Gastroesophageal sphincter (tissue), 4 donors: ENCODE data around the gene RPS6KA6. TPM values are rescaled to one million over a fixed set of nuclear protein-coding genes. Genes with fewer than 3 reads are reported as not detected.

Experiments
- ATAC-seq: fragments of 150-250 bp; one replicate; pipeline ENCODE4 v1.9.1; 2016; ENCODE audit warnings: mild to moderate bottlenecking, moderate library complexity
- H3K27ac ChIP-seq, 4 donors: fragments of 200-600 bp; sonication (generic) in 3 of 4; 1 replicate in 3 of 4; 2 replicates in 1 of 4; pipeline ENCODE4 v1.5.1; 2016 to 2019
- H3K27me3 ChIP-seq: fragments of 200-600 bp; sonication (generic); one replicate; pipeline ENCODE4 v1.5.1; 2019
- H3K36me3 ChIP-seq, 2 donors: fragments of 200-600 bp; sonication (generic); one replicate each; pipeline ENCODE4 v1.5.1; 2019; ENCODE audit warnings: control low read depth in 1 of 2
- H3K4me1 ChIP-seq, 3 donors: fragments of 200-600 bp; sonication (generic); 1 replicate in 2 of 3; 2 replicates in 1 of 3; pipeline ENCODE4 v1.5.1; 2016 to 2019; ENCODE audit warnings: control low read depth in 2 of 3
- H3K4me3 ChIP-seq, 2 donors: fragments of 200-600 bp; sonication (generic); one replicate each; pipeline ENCODE4 v1.5.1; 2019; ENCODE audit warnings: mild to moderate bottlenecking in 1 of 2, moderate library complexity in 1 of 2
- H3K9me3 ChIP-seq, 3 donors: fragments of 200-600 bp; sonication (generic); one replicate each; pipeline ENCODE4 v1.5.1; 2017 to 2019; ENCODE audit warnings: control low read depth in 2 of 3
- EP300 ChIP-seq: sonication (generic); formaldehyde crosslinking; IDR thresholded peaks from one replicate; pipeline ENCODE4 v1.6.1; 2017; ENCODE audit warnings: antibody characterized with exemption, mild to moderate bottlenecking
- POLR2A ChIP-seq, 2 donors: fragments of 450-650 bp; IDR thresholded peaks; one replicate each; pipeline ENCODE4 v1.6.1; 2017; ENCODE audit warnings: antibody characterized with exemption in 2 of 2, mild to moderate bottlenecking in 2 of 2, moderate library complexity in 1 of 2
- POLR2AphosphoS5 ChIP-seq: sonication (generic); formaldehyde crosslinking; IDR thresholded peaks from one replicate; pipeline ENCODE4 v1.6.1; 2017; ENCODE audit warnings: antibody characterized with exemption
- WGBS, 2 donors: methylation state at CpG; one replicate each; pipeline ENCODE4 v1.1.5; 2018; ENCODE audit warnings: low coverage in 1 of 2; 5-methylcytosine and 5-hydroxymethylcytosine counted together
- total RNA-seq, 4 donors: library from RNA; depleted of rRNA; stranded (reverse); fragments of >200 nt; gene quantifications; one replicate each; pipeline ENCODE4 v1.1.0, GENCODE V29; 2016
- TF ChIP-seq, protein P1 (sequence below), 4 experiments: fragments of 200-600 bp in 2 of 4; fragments of 450-650 bp in 2 of 4; sonication (generic) in 1 of 4; IDR thresholded peaks; one replicate each; pipeline ENCODE4 v1.5.1; 2017 to 2019; ENCODE audit warnings: antibody characterized with exemption in 4 of 4, mild to moderate bottlenecking in 2 of 4, moderate library complexity in 2 of 4

RPS6KA6 gene
- total RNA-seq, 4 donors from 2014 or later = 2.8 to 5.5 (median 4.9) TPM

DNA sequence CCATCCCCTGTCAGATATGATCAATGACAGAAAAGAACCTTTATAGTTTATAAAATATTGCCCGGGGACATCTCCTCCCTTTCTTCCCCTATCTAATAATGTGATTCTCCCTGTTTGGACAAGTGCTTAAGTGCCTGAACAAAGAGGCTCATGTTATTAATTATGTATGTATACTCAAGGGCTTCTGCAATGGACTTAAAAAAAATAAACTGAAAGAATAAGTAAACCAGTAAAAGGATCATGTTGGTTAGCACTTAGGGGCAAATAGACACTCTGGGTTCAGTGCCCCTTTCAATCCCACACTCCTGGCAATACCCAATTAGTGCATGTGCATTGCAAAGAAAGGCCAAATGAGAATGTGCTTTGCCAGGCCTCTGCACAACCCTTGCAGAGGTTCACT, 30.7 kb upstream of the RPS6KA6 start:
- Histone ChIP-seq H3K4me1 (no peaks in the 10 kb centered on the region), H3K4me3 (no peak overlapping the region), H3K27ac (no peak overlapping the region), H3K36me3 (no peaks in the 10 kb centered on the region), H3K27me3 (no peaks in the 10 kb centered on the region), H3K9me3 (no peaks in the 10 kb centered on the region)
- no peak for TF ChIP-seq POLR2A (IDR thresholded peaks at IDR 0.05)
- TF ChIP-seq EP300 = no peak
- TF ChIP-seq, protein P1, sequence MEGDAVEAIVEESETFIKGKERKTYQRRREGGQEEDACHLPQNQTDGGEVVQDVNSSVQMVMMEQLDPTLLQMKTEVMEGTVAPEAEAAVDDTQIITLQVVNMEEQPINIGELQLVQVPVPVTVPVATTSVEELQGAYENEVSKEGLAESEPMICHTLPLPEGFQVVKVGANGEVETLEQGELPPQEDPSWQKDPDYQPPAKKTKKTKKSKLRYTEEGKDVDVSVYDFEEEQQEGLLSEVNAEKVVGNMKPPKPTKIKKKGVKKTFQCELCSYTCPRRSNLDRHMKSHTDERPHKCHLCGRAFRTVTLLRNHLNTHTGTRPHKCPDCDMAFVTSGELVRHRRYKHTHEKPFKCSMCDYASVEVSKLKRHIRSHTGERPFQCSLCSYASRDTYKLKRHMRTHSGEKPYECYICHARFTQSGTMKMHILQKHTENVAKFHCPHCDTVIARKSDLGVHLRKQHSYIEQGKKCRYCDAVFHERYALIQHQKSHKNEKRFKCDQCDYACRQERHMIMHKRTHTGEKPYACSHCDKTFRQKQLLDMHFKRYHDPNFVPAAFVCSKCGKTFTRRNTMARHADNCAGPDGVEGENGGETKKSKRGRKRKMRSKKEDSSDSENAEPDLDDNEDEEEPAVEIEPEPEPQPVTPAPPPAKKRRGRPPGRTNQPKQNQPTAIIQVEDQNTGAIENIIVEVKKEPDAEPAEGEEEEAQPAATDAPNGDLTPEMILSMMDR (IDR thresholded peaks at IDR 0.05) = no peak
- TF ChIP-seq POLR2AphosphoS5 = no peak
- no peak for ATAC-seq
- 40% methylated on average over 1 of the region's 1 CpG for WGBS, 2 donors

DNA sequence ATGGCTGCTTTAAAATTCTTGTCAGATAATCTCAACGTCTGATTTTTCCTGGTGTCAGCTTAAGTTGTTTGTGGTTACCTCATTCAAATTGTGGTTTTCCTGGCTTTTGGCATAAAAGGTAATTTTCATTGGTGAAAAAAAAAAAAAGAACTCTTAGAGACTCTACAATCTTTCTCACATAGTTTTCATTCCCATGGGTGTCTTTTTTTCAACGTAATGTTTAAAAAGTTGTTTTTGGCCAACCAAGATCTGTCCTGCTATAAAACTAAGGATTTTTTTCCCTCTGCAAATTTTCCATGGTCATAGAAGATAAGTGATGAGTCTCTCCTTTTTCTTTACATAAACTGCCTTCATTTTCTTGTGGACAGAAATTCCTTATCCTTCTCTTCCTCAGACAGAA, 28.9 kb upstream of the RPS6KA6 start:
- Histone ChIP-seq H3K27ac (no peak overlapping the region), H3K36me3 (no peaks in the 10 kb centered on the region), H3K9me3 (no peaks in the 10 kb centered on the region), H3K4me1 (no peaks in the 10 kb centered on the region), H3K27me3 (no peaks in the 10 kb centered on the region), H3K4me3 (no peak overlapping the region)
- 25 to 46% methylated on average over 2 of the region's 2 CpGs for WGBS, 2 donors
- no peak for TF ChIP-seq POLR2A (IDR thresholded peaks at IDR 0.05)
- no peak for TF ChIP-seq POLR2AphosphoS5
- TF ChIP-seq, protein P1 (IDR thresholded peaks at IDR 0.05) = no peak
- no peak for TF ChIP-seq EP300
- no peak for ATAC-seq

DNA sequence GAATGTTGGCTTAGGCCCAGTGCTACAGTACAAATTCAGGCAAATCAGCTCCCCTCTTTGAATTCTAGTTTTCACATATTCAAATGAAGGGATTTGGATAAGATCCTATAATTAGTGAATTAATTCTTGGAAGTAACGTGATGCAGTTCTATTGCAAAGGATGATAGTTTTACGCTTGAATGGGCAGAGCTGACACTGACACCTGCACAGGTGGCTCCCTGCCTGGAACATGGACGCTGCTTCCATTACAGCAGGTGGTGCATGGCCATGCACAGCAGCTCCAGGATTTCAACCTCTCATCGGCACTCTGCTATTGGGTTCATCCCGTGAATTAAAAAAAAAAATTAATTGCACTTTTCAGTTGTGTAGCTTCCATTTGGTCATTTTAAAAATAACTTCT, 28.4 kb upstream of the RPS6KA6 start:
- WGBS, 2 donors = 69 to 84% methylated on average over 4 to 5 of the region's 5 CpGs
- Histone ChIP-seq H3K4me1 (no peaks in the 10 kb centered on the region), H3K9me3 (no peaks in the 10 kb centered on the region), H3K36me3 (no peaks in the 10 kb centered on the region), H3K27me3 (no peaks in the 10 kb centered on the region), H3K27ac (no peak overlapping the region), H3K4me3 (no peak overlapping the region)
- no peak for ATAC-seq
- TF ChIP-seq EP300 = no peak
- no peak for TF ChIP-seq POLR2A (IDR thresholded peaks at IDR 0.05)
- no peak for TF ChIP-seq POLR2AphosphoS5
- TF ChIP-seq, protein P1 (IDR thresholded peaks at IDR 0.05) = no peak

DNA sequence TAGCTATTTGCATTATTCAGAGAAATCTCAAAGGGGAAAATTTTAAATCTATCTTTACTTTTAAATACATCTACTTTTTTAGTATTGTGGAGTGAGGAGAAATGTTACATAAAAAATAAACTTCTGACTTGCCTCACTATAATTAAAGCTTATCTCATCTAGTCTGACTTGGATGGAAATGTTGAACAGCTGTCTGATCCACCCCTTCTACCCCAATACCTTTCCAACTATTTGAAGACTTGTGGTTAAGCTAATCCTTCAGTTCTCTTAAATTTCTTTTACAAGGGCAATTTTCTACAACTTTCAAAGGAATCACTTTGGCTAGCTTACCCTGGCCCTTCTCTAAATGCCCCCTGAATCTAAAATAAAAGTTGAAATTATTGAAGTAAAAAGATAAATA, 17.3 kb upstream of the RPS6KA6 start:
- Histone ChIP-seq H3K9me3 (no peaks in the 10 kb centered on the region), H3K27ac (no peak overlapping the region), H3K4me1 (no peaks in the 10 kb centered on the region), H3K4me3 (no peak overlapping the region), H3K36me3 (no peaks in the 10 kb centered on the region), H3K27me3 (no peaks in the 10 kb centered on the region)
- no peak for ATAC-seq
- TF ChIP-seq POLR2A (IDR thresholded peaks at IDR 0.05) (no peak), POLR2AphosphoS5 (no peak), EP300 (no peak)
- TF ChIP-seq, protein P1 (IDR thresholded peaks at IDR 0.05) = no peak

DNA sequence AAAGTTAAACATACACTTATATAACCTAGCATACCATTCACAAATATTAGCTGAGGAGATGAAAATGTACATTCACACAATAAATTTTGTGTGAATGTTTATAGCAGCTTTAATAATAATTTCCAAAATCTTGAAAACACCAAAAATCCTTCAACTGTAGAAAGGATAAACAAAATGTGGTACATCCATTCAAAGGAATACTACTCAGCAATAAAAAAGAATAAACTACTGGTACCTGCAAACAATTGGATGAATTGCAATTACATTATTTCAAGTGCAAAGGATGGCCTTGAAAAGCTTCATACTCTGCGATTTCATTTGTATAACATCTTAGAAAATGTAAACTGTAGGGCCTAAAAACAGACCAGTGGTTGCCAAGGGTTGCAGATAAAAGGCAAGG, 11.7 kb upstream of the RPS6KA6 start:
- no peak overlapping the region for H3K4me3 ChIP-seq
- ATAC-seq = no peak
- H3K27me3 ChIP-seq = no peaks in the 10 kb centered on the region
- H3K27ac ChIP-seq = no peak overlapping the region
- H3K4me1 ChIP-seq = no peaks in the 10 kb centered on the region
- WGBS, 2 donors = 70 to 83% methylated on average over 1 of the region's 1 CpG
- H3K36me3 ChIP-seq = no peaks in the 10 kb centered on the region
- H3K9me3 ChIP-seq = no peaks in the 10 kb centered on the region
- TF ChIP-seq, protein P1 (IDR thresholded peaks at IDR 0.05) = no peak
- no peak for TF ChIP-seq EP300
- TF ChIP-seq POLR2AphosphoS5 = no peak
- TF ChIP-seq POLR2A (IDR thresholded peaks at IDR 0.05) = no peak
